Muscle of back (tissue), 13 donors: ENCODE measurements around the gene TBC1D26. TPM values are rescaled to one million over a fixed set of nuclear protein-coding genes. Genes with fewer than 3 reads are reported as not detected.
A peak's percentile ranks its signal among the peaks of the same experiment; 100 is the strongest.
"Not testable (repeated sequence)": the region's sequence is repeated elsewhere in the genome, so short reads cannot be mapped to it uniquely, and the experiment has no call there.

Experiments
- DNase-seq, 3 donors: peaks; one replicate each; pipeline versions ENCODE4 v3.0.0 to v3.0.0-alpha.2; 2013
- long read RNA-seq, 9 donors: transcript quantifications; one replicate each; lab custom pipeline, GENCODE V29; 2026
- polyA plus RNA-seq, 10 donors: library from polyadenylated mRNA; unstranded; fragments of 120-200 nt; gene quantifications; one replicate each; pipeline ENCODE4 v1.2.1, GENCODE V29; 2013; ENCODE audit not compliant: insufficient read length in 10 of 10

TBC1D26 gene
- polyA plus RNA-seq, result under 1 TPM; 0.12 to 0.73 (median 0.44) TPM
- long read RNA-seq, donor 1, result 0 reads
- long read RNA-seq, donor 2, result 0 reads
- long read RNA-seq, donor 3, result 0 reads
- long read RNA-seq, donor 4, result 0 reads
- long read RNA-seq, donor 5, result 0 reads
- long read RNA-seq, donor 6, result 0 reads
- long read RNA-seq, donor 7, result 0 reads
- long read RNA-seq, donor 8, result 0 reads
- long read RNA-seq, donor 9, result 0 reads

DNA sequence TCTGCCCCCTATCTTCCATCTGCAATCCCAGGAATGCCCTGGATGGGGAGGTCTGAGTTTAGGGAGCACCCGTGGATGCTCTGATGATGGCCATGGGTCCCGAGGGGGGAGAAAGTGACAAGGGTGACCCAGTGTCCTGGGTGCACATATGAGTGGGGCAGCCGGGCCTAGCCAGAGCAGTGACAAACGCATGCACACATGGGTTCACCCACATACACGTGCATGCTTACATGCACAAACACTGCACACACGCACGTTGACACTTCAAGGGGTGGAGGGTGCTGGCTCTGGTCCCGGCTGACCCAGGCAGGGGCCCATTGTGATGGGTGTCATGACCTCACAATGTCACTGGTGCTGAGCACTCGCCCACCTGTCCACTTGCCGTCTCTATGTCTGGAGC, at the start of gene TBC1D26:
TSS of gene TBC1D26 (plus strand) at position 384 of the 400 bp plus-strand sequence. CDS start 3,066 bp downstream, outside the sequence.
- not testable (repeated sequence) for DNase-seq

DNA sequence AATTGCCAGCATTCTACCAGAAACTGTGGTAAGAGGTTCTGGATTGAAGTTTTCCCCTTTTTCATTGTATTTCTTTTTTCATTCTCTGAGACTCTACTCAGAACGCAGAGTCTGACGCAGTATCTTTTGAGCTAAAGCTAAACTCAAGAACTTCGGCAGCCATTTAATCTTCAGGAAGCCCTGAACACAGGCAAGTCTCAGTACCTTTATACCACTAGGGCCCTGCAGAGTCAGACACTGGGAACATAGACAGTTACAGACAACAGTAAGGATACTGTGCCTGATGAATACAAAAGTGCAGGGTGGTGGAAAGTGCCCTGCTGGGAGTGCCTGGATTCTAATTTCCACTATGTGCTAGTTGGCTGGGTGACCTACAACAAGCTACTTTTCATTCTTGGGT, 48.9 kb upstream of the TBC1D26 start:
- not testable (repeated sequence) for DNase-seq

DNA sequence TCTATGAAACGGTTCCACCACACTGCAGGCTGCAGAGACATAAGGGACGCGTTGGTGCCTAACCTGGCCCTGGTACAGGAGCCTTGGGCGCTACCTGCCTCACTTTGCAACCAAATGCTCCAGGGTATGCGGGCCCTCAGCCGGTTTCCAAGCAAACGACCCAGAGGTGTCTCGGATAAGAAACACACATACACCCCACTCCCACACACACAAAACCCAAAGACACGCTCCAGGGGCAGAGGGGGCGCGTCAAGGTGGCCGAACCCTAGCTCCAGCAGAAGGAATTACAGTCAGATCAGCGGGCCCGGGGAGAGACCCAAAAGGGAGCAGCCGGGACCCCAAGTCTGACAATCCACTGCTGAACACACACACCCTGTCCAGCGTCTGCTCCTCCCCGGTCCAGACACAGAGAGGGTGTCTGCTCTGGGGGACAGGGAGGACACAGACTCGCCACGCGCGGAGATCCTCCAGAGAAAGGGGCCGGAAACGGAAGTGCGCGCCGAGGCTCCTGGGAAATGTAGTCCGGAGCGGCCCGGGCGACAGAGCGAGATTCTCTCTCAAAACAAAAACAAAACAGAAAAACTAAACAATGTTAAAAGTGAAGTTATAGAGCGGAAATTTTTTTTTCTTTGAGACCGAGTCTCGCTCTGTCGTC, 48.1 kb upstream of the TBC1D26 start, which contains the start of gene TRIM16:
TSS of gene TRIM16 (minus strand) at position 488 of the 655 bp plus-strand sequence. CDS start 32,702 bp downstream, outside the sequence.
- DNase-seq, result peak; percentile 54 to 90 (median 74)

DNA sequence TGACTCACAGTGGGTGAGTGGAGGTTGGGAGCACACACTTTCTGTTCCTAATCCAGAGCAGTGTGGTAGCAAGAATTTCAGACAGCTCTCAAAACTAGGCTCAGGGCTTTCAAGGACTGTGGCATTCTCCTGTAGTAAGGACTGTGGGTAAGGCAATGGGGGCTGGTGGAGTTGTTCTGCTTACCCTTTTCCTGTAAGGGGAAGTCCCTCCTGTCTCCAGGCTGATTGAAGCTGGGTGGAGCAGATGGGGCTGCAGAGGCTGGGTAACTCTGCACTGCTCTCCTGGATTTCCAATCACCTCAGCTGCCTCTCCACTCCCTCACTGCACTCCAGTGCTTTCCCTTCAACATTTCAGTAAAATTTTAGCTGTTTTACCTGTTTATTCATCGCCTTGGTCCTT, 44.6 kb upstream of the TBC1D26 start:
- DNase-seq, result not testable (repeated sequence)

DNA sequence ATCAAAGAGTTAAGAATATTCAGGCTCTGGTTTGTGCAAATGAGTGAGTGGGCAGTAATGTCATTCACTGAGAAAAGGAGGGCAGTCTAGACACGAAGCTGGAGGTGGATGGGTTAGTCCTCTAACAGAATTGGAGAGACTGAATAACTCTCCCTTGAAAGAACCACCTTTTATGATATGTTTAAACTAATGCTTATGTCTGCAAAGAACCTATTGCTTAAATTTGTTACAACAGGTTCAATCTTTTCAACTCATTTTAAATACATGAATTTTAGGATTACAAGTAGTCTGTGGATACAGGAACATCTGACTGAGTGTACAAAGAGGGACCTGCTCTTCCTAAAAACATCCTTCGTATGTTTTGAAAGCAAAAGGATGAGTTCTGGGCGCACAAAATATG, 33.1 kb upstream of the TBC1D26 start:
- peak in 1 of 3 donors; percentile 23 for DNase-seq

DNA sequence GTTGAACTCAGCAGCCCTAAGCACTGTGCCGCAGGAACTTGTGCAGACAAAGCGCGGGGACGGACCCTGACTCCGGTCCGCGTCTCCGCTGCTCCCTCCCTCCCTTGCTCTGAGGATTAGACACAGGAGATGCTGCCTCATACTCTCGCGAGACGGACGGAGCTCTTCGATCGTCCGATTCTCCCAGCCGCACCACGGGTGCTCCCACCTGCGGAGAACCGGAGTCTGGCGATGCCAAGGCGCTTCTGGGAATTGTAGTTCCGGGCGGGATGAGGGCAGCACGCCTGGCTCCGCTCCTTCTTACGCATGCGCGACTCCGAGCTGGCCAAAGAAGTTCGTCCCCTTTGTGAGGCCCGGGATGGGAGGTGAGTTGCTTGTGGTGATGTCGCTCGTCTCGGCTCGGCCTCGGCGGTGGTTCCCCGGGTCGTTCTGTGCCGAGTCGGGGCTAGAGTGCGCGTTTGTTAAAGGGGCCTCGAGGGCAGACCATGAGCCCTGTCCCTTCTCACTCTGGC, 32.6 kb upstream of the TBC1D26 start, which contains the start of gene ZNF286A:
TSS of gene ZNF286A (plus strand) at position 340 of the 512 bp plus-strand sequence. CDS start 578 bp downstream, outside the sequence.
- peak; percentile 98 to 99 (median 98) for DNase-seq

DNA sequence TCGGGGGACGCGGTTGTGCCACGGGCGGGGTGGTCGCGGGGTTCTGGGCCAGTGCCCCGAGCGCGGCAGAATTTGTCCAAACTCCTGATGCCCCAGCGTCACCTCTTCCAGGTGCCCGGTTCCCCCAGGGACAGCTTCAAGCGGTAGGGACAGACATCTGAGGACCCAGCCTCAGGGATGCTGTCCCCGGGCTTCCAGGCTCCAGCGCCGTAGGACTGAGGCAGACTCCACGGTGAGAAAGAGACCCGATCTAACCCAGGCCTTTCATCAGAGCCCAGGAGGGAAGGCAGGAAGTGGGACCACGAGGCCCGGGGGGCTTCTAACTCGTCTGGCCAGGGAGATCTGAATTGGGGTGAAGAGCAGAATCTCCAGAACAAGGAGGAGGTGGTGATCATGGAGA, 32.1 kb upstream of the TBC1D26 start:
- DNase-seq, result not testable (repeated sequence)

DNA sequence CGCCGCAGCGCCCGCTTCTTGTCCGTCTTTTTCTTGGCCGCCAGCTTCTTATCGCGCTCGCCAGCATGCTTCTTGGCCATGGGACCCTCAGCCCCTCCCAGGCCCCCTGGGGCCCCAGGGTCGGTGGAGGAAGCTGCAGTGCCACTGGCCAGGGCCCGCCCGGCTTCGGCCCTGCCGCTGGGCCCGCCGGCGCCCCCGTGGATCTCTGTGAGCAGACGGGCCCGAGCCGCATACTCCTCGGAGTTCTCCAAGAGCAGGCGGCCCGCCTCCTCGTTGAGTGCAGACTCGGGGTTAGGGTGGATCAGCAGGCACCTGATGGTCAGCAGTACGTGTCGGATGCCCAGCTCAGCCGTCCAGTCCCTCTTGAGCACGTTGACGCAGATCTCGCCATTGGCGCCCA, 27.8 kb upstream of the TBC1D26 start:
- DNase-seq, result not testable (repeated sequence)

DNA sequence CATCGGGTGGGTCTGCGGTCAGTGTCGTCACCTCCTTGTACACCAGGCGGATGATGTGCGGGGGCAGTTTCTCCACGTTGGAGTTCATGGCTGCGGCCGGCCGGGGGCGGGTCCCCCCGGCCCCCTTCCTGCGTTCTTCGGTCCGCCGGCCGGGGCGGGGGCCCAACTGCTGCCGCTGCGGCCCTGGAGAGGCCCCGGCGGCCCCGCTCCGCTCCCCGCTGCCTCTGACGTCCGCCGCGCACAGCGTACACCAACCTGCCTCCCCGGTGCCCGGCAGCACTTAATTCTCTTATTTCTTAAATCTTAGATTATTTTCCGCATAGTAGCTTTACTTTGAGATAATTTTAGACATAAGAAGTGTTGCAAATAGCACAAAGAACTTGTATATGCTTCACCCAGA, 27.3 kb upstream of the TBC1D26 start:
- DNase-seq, result not testable (repeated sequence)

DNA sequence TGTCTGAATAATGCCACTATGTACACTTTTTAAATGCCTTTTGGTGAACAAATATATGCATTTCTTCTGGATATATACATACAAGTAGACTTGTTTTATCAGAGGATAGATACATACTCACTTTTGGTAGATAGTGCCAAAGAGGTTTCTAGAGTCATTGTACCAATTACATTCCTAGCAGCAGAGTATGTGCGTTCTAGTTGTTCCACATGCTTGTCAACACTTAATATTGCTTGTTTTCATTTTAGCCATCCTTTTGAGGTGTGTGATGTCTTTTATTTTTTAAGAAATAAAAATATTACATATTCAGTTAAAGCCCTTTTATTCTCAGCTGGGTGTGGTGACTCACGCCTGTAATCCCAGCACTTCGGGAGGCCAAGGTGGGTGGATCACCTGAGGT, 23.2 kb upstream of the TBC1D26 start:
- not testable (repeated sequence) for DNase-seq

DNA sequence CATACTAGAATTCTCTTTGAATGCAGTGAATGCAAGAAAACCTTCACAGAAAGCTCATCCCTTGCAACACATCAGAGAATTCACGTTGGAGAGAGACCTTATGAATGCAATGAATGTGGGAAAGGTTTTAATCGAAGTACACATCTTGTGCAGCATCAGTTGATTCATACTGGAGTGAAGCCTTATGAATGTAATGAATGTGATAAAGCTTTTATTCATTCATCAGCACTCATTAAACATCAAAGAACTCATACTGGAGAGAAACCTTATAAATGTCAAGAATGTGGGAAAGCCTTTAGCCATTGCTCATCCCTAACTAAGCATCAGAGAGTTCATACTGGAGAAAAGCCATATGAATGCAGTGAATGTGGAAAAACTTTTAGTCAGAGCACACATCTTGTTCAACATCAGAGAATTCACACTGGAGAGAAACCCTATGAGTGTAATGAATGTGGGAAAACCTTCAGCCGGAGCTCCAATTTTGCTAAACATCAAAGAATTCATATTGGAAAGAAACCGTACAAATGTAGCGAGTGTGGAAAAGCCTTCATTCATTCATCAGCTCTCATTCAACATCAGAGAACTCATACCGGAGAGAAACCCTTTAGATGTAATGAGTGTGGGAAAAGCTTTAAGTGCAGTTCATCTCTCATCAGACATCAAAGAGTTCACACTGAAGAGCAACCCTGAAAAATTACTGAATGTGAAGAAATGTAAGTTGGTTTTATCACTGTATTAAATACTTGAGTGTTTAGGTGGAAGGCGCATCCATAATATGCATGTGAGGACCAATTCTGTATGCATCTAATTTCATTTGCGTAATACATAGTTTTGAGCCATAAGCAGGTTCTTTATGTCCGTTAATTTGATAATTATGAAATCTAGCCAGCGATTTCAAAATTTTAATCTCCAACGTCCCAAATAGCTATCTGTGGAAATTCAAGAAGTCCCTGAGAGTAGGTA, 15.2 kb upstream of the TBC1D26 start:
- not testable (repeated sequence) for DNase-seq

DNA sequence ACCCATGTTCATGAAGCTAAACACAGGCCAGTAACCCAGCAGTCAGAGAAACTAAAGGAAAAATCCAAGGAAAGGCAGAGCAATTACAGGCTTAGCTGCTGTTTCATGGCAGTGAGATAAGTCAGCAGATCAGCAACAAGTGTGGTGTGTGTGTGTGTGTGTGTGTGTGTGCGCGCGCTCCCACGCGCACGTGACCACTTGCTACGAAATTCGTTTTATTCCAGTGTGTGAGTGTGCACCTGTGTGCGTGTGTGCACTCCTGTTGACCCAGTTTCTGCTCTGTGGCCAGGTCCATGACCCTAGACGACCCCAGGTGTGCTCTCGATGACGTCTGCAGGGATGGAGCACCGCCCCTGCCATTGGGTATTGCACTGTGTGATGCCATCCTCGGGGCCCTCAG, 1.5 kb upstream of the TBC1D26 start:
- DNase-seq, result not testable (repeated sequence)

DNA sequence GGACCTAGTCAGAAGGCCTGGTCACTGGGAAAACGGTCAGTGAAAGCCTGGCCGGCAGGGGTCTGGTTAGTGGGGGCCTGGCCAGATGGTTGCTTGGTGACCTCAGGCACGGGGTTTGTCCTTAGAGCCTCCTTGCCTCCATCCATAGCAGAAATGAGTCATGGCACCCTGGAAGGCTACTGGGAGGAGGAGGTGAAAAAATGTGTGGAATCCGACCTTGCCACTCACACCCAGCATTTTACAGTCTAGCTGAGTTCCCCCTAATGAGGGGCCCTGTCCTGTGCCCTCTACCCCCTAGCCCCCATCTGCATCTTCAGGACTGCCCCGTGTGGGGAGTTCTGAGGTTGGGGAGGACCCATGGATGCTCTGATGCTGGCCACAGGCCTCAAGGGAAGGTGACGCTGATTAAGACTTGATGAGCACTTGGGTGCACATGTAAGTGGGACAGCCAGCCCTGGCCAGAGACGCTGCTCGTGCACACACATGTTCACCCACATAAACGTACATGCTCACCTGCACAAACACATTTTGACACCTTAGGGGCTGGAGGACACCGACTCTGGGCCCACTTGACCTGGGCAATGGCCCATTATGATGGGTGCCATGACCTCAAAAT, 1.2 kb downstream of the TBC1D26 start:
- not testable (repeated sequence) for DNase-seq

DNA sequence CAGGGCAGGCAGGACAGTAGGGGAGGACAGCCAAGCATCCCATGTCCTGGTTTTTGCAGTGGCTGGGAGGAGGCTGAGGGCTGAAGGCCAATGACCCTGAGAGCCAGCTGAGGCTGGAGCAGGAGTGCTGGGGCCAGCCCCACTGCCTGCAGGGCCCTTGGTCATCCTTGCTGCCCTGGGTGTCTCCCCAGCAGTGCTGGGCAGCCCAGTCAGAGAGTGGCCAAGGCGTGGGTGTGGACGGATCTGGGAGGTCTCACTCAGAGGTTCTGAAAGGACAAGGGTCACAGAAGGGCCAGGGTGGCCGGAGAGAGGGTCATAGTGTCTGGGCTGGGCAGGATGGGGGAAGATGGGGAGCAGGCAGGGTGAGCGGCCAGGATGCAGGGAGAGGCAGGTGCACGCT, 4.5 kb downstream of the TBC1D26 start:
- not testable (repeated sequence) for DNase-seq

DNA sequence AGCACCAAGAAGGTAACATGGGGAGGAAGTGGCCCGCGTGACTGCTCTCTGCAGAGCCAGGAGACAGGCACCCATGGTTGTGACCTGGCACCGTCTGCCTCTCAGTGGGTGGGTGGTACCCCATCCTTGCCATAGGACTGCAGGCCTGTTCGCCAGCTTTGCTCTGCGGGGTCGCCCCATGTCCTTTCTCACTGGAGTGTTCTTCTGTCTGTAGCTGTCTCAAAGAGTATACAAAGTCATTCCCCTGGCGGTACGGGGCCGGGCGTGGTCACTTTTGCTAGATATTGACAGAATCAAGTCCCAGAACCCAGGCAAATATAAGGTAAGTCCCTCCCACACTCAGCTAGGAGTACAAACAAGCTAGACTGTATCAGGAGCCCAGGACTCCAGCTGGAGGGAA, 6.0 kb downstream of the TBC1D26 start:
- no peak for DNase-seq

DNA sequence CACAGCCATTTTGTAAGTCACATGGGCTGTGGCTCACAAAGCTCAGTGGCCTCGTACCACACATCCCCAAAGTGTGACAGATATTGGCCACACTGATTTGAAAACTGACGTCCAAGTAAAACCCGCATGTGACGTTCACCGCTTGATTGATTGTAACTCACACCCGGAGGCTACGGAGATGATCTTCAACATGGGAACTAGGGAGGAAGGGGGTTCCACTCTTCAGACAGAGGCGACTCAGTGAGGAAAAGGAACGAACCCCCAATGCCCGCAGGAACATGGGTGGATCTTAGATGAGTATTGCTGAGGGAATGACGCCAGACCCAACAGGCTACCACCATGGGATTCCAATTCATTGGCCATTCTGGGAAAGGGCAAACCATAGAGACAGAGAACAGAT, 7.2 kb downstream of the TBC1D26 start:
- not testable (repeated sequence) for DNase-seq

DNA sequence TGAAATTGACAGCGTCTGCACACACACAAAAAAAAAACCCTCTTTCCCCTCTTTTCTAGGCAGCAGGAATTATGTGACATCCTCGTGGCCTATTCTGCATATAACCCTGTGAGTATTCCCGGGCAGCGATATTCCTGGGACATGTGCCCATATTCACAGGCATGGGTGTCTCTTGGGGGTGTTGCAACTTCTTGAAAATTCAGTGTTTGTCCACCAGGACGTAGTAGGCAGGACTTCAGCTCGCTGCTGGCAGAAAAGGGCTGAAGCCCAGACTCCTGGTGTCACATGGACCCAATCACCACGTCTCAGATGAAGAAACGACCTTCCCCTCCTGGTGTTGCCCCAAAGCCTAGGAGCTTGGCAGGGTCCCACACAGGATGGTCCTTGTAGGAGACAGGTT, 8.0 kb downstream of the TBC1D26 start:
- DNase-seq, result not testable (repeated sequence)

DNA sequence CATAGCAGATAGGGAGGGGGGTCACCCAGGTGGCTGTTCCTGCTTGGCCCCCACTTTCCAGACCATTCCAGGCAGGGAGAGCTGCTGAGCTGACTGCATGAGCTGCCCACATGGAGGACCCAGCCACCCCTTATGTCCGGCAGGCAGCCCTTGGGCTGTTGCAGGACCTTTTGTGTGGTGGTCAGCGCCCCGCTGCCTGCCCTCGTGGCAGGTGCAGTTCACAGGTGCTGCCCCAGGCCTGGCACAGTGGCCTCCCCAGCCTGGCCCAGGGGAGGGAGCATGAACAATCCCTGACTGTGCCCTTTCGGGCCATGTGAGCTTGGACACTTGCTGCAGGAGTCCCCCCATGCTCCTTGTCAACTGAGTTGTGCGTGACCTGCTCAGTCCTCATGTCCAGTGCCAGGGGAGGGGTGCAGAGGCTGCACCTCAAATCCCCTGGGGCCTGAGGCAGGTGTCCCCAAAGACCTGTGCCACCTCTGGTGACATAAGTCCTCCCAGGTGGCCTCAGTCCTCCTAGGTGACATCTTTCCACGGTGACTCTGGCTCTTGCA, 8.6 kb downstream of the TBC1D26 start:
- no peak for DNase-seq

DNA sequence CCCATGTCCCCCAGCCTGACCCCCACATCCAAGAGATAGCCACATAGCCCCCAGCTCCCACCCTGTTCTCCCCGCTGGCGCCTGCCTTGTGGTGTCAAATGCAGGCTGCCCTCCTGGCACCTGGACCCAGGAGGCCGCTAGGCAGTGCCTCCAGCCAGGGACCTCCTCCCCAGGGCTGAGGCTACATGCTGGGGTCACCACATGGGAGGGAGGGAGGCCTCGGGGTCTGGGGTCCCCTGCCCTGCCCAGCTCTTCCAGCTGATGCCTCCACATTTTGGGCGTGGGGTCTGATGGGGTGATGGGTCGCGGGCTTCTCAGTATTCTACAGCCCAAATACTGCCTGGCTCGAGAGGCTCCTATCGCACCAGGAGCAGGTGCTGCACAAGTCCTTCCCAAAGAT, 9.5 kb downstream of the TBC1D26 start:
- DNase-seq, result no peak

DNA sequence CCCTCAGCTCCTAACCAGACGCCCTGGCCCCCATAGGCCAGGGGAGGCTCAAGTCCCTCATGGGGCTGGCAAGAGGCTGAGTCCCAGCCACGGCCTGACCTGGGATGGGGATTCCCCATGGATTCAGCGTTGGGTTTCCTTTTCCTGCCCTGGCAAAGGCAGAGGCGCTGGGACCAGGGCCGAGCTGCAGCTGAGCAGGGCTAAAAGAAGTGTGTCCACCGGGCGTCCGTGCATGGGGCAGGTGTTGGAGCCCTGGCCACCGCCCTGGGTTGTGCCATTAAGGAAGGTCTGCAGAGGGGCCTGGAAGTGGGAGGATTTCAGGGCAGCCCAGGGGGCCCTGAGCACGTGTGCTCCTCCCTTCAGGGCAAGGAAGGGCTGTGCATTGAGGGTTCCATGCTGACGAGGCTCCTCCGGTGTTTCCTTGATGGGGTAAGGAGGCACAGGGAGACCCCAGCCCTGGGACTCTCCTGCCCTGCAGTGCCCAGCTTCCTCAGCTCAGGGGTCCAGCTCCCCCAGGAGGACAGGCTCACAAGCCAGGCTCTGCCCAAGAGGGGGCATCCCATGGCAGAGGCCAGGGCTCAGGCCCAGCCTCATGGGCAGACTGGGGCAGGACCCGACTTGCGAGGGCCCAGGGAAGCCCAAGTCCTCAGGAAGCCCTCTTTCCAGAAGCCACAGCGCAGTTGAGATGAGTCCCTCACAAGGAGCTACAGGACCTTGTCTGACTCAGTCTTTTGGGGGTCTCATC, 10.1 kb downstream of the TBC1D26 start:
- no peak for DNase-seq
